ENCODE results near the gene TSPAN3. TPM values are rescaled to one million over a fixed set of nuclear protein-coding genes. Genes with fewer than 3 reads are reported as not detected.

The TSPAN3 gene
- total RNA-seq, 1 donor from 2014 or later, result 97.1 TPM

GRCh38 chr15:77091097-77091496 is 20.2 kb upstream of the TSPAN3 start:
- intact Hi-C loops (cut with micrococcal nuclease), result no loop called here
- no peak for DNase-seq
- no peak for ATAC-seq

- ATAC-seq, result no peak
- intact Hi-C loops (cut with micrococcal nuclease), result no loop called here
- no peak for DNase-seq
Observed at GRCh38 chr15:77087213-77087612, 16.3 kb upstream of the TSPAN3 start.

DNA sequence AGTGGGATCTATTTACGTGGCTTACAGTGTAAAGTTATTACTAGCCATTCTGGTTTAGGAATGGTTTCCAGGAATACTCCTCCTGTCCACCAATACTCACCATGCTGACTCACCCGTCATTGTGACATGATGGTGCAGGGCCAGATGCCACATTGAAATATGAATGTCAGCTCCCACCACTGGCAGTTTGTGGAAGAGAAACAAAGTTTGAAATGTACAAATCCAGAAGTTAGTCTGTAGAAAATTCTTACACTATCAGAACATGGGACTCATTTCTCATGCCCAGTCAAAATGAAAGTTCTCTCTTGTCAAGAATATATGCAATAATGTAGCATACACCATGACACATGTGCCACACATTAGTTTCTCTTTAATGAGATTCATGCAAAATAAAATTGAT is 14.4 kb upstream of the TSPAN3 start:
- intact Hi-C loops (cut with micrococcal nuclease), result no loop called here
- DNase-seq, result no peak

DNA sequence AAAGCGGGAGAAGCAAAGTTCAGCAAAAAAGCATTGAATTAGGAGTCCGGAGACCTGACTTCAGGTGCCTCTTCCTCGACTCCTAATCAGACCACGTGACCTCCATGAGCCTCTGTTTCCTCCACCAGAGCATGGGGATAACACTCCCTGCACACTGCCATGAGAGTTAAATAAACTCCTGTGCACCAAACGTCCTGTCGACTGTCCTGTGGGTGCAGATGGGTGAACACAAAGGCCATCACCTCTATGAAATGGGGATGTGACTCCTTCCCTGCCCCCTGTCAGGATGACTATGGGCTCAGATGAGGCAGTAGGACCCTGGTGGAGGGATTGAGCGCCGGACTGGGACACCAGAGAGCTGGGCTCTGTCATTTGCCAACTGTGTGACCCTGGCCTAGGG is 13.5 kb upstream of the TSPAN3 start:
- DNase-seq, result no peak
- no peak for ATAC-seq
- intact Hi-C loops (cut with micrococcal nuclease), result no loop called here

More for the DNA sequence above, 14.4 kb upstream of the TSPAN3 start:
- no peak for ATAC-seq

DNA sequence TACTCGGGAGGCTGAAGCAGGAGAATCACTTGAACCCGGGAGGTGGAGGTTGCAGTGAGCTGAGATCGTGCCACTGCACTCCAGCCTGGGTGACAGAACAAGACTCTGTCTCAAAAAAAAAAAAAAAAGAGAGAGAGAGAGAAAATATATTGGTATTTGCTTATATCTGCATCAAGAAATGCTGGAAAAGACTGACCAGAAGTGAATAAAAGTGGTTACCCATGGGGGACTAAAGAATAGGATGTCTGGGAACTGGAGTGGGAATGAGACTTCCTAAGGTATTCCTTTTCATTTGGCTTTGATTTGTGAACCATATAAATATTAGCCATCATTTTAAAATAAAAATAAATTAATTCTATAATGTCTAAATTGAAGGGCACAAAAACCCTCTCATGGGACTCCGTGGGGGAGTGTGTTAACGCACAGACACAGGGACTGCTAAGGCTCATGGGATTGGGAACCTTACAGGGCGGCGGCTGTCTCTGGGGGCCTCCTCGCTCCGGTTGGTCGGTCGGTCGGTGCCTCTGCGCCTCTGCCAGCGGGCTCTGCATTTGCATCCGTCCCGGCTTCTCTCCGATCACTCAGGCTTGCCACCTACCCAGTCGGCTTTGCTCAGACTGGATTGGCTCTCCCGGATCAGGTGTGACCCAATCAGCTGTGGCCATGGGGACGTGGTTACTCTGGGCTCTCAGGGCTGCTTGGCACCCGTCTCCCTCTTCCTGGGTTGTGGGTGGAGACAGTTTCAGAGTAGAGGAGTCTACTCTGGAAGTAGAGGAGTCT is 12.7 kb upstream of the TSPAN3 start:
- peak; percentile 99 for ATAC-seq
- peak; percentile 85 for DNase-seq
- intact Hi-C loops (cut with micrococcal nuclease), result no loop called here

DNA sequence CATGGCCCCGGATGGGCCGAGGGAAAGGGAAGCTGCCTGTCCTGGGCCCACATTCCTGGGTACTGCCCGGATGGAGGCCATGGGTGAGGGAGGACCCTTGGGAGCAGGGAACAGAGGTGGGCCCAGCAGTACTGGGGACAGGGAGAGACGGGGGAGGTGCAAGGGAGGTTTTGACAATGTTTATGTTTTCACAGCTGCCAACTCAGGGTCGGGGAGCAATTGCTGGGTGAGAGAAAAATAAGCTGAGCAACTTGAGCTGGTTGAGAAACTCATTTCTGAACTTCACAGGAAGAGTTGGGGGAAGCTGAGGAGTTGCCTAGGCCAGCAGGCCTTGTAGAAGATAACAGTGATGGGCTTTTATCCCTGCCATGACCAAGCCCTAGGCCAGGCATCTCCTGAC is 11.1 kb upstream of the TSPAN3 start:
- ATAC-seq, result no peak
- intact Hi-C loops (cut with micrococcal nuclease), result no loop called here
- no peak for DNase-seq

GRCh38 chr15:77076323-77076915 is 5.5 kb upstream of the TSPAN3 start:
- intact Hi-C loops (cut with micrococcal nuclease), result no loop called here
- no peak for DNase-seq
- no peak for ATAC-seq

DNA sequence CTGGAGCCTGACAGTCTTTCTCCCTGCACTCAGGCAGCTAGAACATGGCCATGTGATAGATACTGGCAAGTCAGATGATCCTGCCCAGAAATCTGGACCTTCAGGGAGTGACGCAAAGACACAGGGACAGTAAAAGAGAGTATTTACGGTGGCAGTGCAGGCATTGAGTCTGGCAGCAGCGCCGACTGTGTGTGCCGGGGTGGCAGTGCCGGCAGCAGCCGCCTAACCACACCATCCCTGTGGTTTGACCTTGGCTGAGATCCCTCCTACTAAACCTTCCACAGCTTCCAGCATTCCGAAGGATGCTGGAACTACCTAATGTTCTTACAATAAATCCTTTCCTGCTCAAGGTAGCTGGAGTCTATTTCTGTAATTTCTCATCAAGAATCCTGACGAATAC is 4.6 kb upstream of the TSPAN3 start:
- intact Hi-C loops (cut with micrococcal nuclease), result no loop called here
- DNase-seq, result no peak
- ATAC-seq, result no peak

DNA sequence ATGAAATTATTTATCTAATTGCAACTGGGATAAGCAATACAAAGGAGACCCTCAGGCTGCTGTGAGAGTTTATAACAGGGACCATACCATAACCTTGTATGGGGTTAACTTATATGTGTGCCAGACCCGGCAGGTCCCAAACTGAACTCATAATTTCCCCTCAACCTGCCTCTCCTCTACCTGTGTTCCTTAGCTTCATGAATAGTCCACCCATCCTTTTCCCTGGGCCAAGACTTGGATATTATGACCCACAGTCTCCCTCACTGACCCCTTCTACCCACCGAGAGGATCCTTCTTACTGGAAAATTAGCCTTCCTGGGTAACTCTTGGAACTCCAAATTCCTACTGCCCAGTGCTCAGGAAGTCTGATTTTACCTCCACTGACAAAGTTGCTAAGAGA is 3.4 kb upstream of the TSPAN3 start:
- ATAC-seq (no peak), DNase-seq (no peak)
- intact Hi-C loops (cut with micrococcal nuclease), result no loop called here

DNA sequence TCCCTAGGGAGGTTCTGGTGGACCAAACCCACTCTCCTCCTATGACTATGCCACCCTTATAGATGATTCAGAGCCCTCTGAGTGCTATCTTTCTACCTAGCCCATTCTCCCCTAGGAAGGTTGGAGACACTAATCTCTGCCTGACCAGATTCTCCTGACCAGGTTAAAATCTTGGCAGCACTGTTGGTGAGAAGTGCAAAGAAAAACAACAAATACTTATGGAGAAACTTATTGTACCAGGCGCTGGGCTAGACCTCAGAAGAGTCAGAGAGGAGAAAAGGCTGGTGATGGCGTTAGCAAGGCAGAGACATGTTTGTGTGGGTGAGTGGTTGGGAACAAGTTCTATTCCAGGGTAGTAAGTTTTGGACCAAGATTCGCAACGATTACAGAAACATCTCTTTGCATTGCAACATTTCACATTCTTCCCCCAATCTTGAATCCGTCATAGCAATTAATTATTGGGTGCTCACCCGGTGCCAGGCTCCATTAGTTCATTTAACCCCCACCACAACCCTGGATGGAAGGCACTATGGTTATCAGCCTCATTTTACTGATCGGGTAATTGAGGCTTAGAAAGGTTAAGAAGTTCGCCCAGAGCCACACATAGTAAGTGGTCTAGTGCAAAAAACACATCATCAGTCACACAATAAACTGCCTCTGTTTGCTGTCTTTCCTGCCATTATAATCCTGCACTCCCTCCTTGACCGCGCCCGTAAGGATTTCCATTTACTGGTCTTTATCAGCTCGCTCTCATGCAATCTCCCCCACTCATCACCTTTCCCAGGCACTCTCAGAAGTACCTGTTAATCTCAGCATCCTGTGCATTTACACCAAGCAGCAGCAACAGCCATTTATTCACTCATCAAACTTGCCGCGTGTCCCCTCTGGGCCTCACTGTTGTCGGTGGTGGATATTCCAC is 655 bp upstream of the TSPAN3 start:
- DNase-seq (no peak), ATAC-seq (no peak)
- intact Hi-C loops (cut with micrococcal nuclease), result no loop called here

DNA sequence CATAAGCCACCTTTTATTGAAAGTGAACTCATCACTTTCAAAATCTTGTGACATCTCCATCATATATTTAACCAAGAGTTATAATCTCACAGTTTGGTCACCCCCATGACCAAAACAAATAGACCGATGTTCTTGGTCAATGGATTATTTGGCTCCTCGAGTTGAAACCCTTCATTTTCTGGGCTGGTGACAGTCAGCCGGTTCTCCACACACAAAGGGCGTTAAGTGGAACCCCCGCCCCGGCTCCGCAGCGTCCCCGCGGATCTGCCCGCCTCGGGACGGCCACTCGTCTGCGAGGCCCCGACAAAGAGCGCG is 772 bp downstream of the TSPAN3 start:
- DNase-seq (no peak), ATAC-seq (no peak)
- intact Hi-C loops (cut with micrococcal nuclease), result no loop called here

- intact Hi-C loops (cut with micrococcal nuclease), result no loop called here
- ATAC-seq (no peak), DNase-seq (no peak)
Observed at GRCh38 chr15:77069521-77070121, 1.3 kb downstream of the TSPAN3 start.

DNA sequence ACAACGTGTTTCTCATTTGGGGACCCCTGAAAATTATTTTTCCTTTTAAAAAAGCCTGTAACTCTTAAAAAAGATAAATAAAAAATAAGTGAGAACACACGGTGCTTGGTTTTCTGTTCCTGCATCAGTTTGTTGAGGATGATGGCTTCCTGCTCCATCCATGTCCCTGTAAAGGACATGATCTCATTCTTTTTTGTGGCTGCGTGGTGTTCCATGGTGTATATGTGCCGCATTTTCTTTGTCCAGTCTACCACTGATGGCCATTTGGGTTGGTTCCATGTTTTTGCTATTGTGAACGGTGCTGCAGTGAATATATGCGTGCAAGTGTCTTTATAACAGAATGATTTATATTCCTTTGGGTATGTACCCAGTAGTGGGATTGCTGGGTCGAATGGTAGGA is 2.3 kb downstream of the TSPAN3 start:
- ATAC-seq (no peak), DNase-seq (no peak)
- intact Hi-C loops (cut with micrococcal nuclease), result no loop called here

GRCh38 chr15:77067691-77068367 is 3.1 kb downstream of the TSPAN3 start:
- DNase-seq, result no peak
- intact Hi-C loops (cut with micrococcal nuclease), result no loop called here
- no peak for ATAC-seq

GRCh38 chr15:77066971-77067690 is 3.8 kb downstream of the TSPAN3 start:
- DNase-seq, result no peak
- ATAC-seq, result no peak
- intact Hi-C loops (cut with micrococcal nuclease), result no loop called here

GRCh38 chr15:77064539-77065308 is 6.2 kb downstream of the TSPAN3 start:
- no peak for DNase-seq
- no peak for ATAC-seq
- intact Hi-C loops (cut with micrococcal nuclease), result no loop called here

DNA sequence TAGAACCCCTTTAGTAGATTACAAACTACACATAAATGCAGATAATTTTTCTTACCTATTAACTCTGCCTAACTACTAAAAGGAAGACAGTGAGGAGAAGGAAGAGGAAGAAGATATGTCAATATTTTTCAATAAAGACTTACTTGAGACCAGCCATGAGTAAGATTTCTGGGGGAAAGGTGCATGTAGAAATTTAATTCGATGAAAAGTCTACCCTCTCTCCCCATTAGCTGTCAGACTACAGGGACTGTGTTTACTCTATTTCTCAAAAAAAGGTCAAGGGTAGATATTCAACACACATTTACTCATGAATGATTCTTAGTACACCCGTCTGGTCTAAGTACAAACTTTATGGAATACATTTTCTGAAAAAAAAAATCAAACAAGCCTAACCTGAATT is 6.8 kb downstream of the TSPAN3 start:
- no peak for DNase-seq
- ATAC-seq, result no peak
- intact Hi-C loops (cut with micrococcal nuclease), result no loop called here

DNA sequence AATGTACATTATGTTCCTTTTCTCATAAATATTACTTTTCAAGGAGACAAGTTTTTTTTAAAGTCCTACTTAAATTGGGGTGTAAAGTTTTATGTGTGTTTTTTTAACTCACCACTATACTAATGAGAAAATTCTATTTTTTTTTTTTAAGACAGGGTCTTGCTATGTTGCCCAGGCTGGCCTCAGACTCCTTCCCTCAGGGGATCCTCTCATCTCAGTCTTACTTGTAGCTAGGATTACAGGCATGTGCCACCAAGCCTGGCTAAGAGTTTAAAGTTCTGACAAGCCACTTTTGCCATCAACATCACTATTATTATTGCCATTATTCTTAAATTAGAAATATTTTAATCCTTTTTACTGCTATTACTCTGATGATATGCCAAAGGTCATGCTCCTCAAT is 7.7 kb downstream of the TSPAN3 start:
- DNase-seq, result no peak
- intact Hi-C loops (cut with micrococcal nuclease), result no loop called here
- no peak for ATAC-seq

All from left ventricle myocardium superior (tissue), 1 donor.